H1 (cell line): ENCODE results near the gene TOB2. TPM values are rescaled to one million over a fixed set of nuclear protein-coding genes. Genes with fewer than 3 reads are reported as not detected.

Experiments used
- CTCF ChIA-PET: fragments of 300-600 bp; sonication (Branson Sonifier 250); formaldehyde crosslinking; loops from one replicate; lab custom pipeline; 2021; ENCODE audit not compliant: partially characterized antibody; lab: Charles Lee
- POLR2A ChIA-PET: fragments of 300-600 bp; sonication (Branson Sonifier 250); formaldehyde crosslinking; loops from one replicate; lab custom pipeline; 2021; ENCODE audit warnings: inconsistent platforms; ENCODE audit not compliant: partially characterized antibody; lab: Charles Lee
- DNase-seq, 2 experiments: peaks; one replicate each; pipeline versions ENCODE4 v3.0.0 to v3.0.0-alpha.2; 2010 to 2022; ENCODE audit warnings: low spot score in 2 of 2, low read depth in 1 of 2, mixed read lengths in 1 of 2
- FAIRE-seq: peaks from 2 replicates; lab custom pipeline; 2011; peaks lifted over from hg19 to GRCh38; lab: Jason Lieb, UNC
- H2AFZ ChIP-seq: 2 replicates; pipeline ENCODE4 v1.8.1; 2012; ENCODE audit warnings: low read length, inconsistent platforms
- H2AK5ac ChIP-seq: 2 replicates; pipeline ENCODE4 v1.6.1; 2013; ENCODE audit warnings: low read depth, low read length
- H2BK120ac ChIP-seq: replicated peaks from 2 replicates; pipeline ENCODE3; 2013; ENCODE audit warnings: low read depth, low read length, inconsistent platforms
- H2BK12ac ChIP-seq: 2 replicates; pipeline ENCODE4 v1.6.1; 2013; ENCODE audit warnings: low read depth, low read length
- H2BK15ac ChIP-seq: 2 replicates; pipeline ENCODE4 v1.6.1; 2013; ENCODE audit warnings: low read length
- H2BK20ac ChIP-seq: 2 replicates; pipeline ENCODE4 v1.6.1; 2013; ENCODE audit warnings: low read length
- H2BK5ac ChIP-seq: 2 replicates; pipeline ENCODE4 v1.6.1; 2013; ENCODE audit warnings: low read depth, low read length
- H3K14ac ChIP-seq: 2 replicates; pipeline ENCODE4 v1.6.1; 2013; ENCODE audit warnings: inconsistent platforms; ENCODE audit not compliant: insufficient read length
- H3K18ac ChIP-seq: 2 replicates; pipeline ENCODE4 v1.6.1; 2013; ENCODE audit warnings: low read length; ENCODE audit errors: extremely low read depth
- H3K23ac ChIP-seq: 2 replicates; pipeline ENCODE4 v1.6.1; 2013; ENCODE audit warnings: inconsistent platforms; ENCODE audit not compliant: insufficient read length
- H3K23me2 ChIP-seq: 2 replicates; pipeline ENCODE4 v1.6.1; 2013; ENCODE audit warnings: low read depth, low read length
- H3K27ac ChIP-seq: 2 replicates; pipeline ENCODE4 v1.6.1; 2011; ENCODE audit warnings: low read depth, low read length, inconsistent platforms
- H3K27me3 ChIP-seq, 4 experiments: replicated peaks in 1 of 4; 1 replicate in 1 of 4; 2 replicates in 3 of 4; pipeline versions ENCODE4 v1.6.1 to v1.8.1; 2011 to 2013; ENCODE audit warnings: low read length in 3 of 4, mild to moderate bottlenecking in 3 of 4, inconsistent platforms in 2 of 4, mixed read lengths in 2 of 4, moderate library complexity in 1 of 4; ENCODE audit not compliant: control insufficient read depth in 3 of 4, insufficient read depth in 3 of 4; ENCODE audit errors: extremely low read depth in 1 of 4
- H3K36me3 ChIP-seq, 4 experiments: 2 replicates each; pipeline versions ENCODE4 v1.6.1 to v1.8.1; 2011 to 2013; ENCODE audit warnings: mild to moderate bottlenecking in 4 of 4, low read length in 3 of 4, moderate library complexity in 2 of 4, control low read depth in 1 of 4, inconsistent platforms in 1 of 4; ENCODE audit not compliant: insufficient read depth in 4 of 4, control insufficient read depth in 2 of 4
- H3K4ac ChIP-seq: replicated peaks from 2 replicates; pipeline ENCODE3; 2013; ENCODE audit warnings: low read length, low read depth, mixed read lengths, inconsistent platforms; ENCODE audit not compliant: insufficient read length
- H3K4me1 ChIP-seq, 4 experiments: replicated peaks in 1 of 4; 1 replicate in 1 of 4; 2 replicates in 3 of 4; pipeline versions ENCODE4 v1.6.1 to v1.8.1; 2011 to 2013; ENCODE audit warnings: low read length in 3 of 4, inconsistent platforms in 2 of 4, mixed read lengths in 1 of 4; ENCODE audit not compliant: insufficient read depth in 4 of 4, control insufficient read depth in 3 of 4
- H3K4me2 ChIP-seq, 2 experiments: 2 replicates each; pipeline versions ENCODE4 v1.6.1 to v1.8.1; 2011 to 2013; ENCODE audit warnings: low read depth in 2 of 2, low read length in 2 of 2, control low read depth in 1 of 2, inconsistent platforms in 1 of 2, mild to moderate bottlenecking in 1 of 2; ENCODE audit not compliant: insufficient read depth in 1 of 2
- H3K4me3 ChIP-seq, 4 experiments: fragments of 200-600, 300-600 bp in 1 of 4; sonication (generic), shearing (Covaris generic), sonication (Bioruptor Twin) in 1 of 4; 2 replicates each; pipeline versions ENCODE4 v1.5.1 to v1.8.1; 2011 to 2016; ENCODE audit warnings: low read length in 4 of 4, low read depth in 3 of 4, control low read depth in 2 of 4, inconsistent platforms in 2 of 4, mild to moderate bottlenecking in 2 of 4, mixed read lengths in 1 of 4, moderate library complexity in 1 of 4; ENCODE audit not compliant: insufficient read depth in 2 of 4; ENCODE audit errors: extremely low read depth in 1 of 4
- H3K56ac ChIP-seq: replicated peaks from 2 replicates; pipeline ENCODE3; 2013; ENCODE audit warnings: low read depth, mild to moderate bottlenecking, mixed read lengths, low read length, inconsistent platforms; ENCODE audit not compliant: insufficient read length
- H3K79me1 ChIP-seq: 2 replicates; pipeline ENCODE4 v1.6.1; 2013; ENCODE audit warnings: low read depth, low read length, control low read depth
- H3K79me2 ChIP-seq, 2 experiments: 2 replicates each; pipeline versions ENCODE4 v1.6.1 to v1.8.1; 2012 to 2013; ENCODE audit warnings: low read length in 2 of 2, mild to moderate bottlenecking in 2 of 2, inconsistent platforms in 1 of 2; ENCODE audit not compliant: insufficient read depth in 2 of 2, control insufficient read depth in 1 of 2
- H3K9ac ChIP-seq, 4 experiments: replicated peaks in 1 of 4; 1 replicate in 1 of 4; 2 replicates in 3 of 4; pipeline versions ENCODE4 v1.6.1 to v1.8.1; 2011 to 2013; ENCODE audit warnings: low read depth in 3 of 4, low read length in 3 of 4, control low read depth in 2 of 4, mild to moderate bottlenecking in 2 of 4, moderate library complexity in 2 of 4, inconsistent platforms in 1 of 4; ENCODE audit errors: extremely low read depth in 1 of 4
- H3K9me3 ChIP-seq, 2 experiments: 2 replicates each; pipeline versions ENCODE4 v1.6.1 to v1.8.1; 2012 to 2013; ENCODE audit warnings: mild to moderate bottlenecking in 2 of 2, moderate library complexity in 2 of 2, control low read depth in 1 of 2, inconsistent platforms in 1 of 2, low read depth in 1 of 2, low read length in 1 of 2, mixed read lengths in 1 of 2; ENCODE audit not compliant: insufficient read depth in 2 of 2
- H4K20me1 ChIP-seq, 2 experiments: replicated peaks in 1 of 2; 2 replicates each; pipeline versions ENCODE3 to v1.8.1; 2011 to 2013; ENCODE audit warnings: inconsistent platforms in 2 of 2, low read length in 2 of 2, mild to moderate bottlenecking in 1 of 2; ENCODE audit not compliant: insufficient read depth in 2 of 2, control insufficient read depth in 1 of 2
- H4K5ac ChIP-seq: 2 replicates; pipeline ENCODE4 v1.6.1; 2013; ENCODE audit warnings: low read length, low read depth, mixed read lengths, inconsistent platforms; ENCODE audit not compliant: insufficient read length
- H4K8ac ChIP-seq: 2 replicates; pipeline ENCODE4 v1.8.0; 2013; ENCODE audit warnings: mild to moderate bottlenecking, moderate library complexity, low read length, inconsistent platforms; ENCODE audit not compliant: insufficient read depth; ENCODE audit errors: extremely low read depth
- H4K91ac ChIP-seq: replicated peaks from 2 replicates; pipeline ENCODE3; 2013; ENCODE audit warnings: low read length, mixed read lengths, inconsistent platforms; ENCODE audit not compliant: insufficient read length
- HDAC2 ChIP-seq, 2 experiments: fragments of 300-600 bp in 1 of 2; sonication (generic) in 1 of 2; IDR thresholded peaks; 2 replicates each; pipeline ENCODE4 v1.6.1; 2011 to 2012; ENCODE audit warnings: low read depth in 2 of 2, low read length in 2 of 2, mild to moderate bottlenecking in 2 of 2, moderate library complexity in 2 of 2, borderline replicate concordance in 1 of 2, inconsistent platforms in 1 of 2
- POLR2AphosphoS5 ChIP-seq: IDR thresholded peaks from 2 replicates; pipeline ENCODE4 v1.6.1; 2011; ENCODE audit warnings: low read depth, low read length
- WGBS, 2 experiments: shearing (Covaris generic) in 1 of 2; methylation state at CpG; one replicate each; pipeline versions ENCODE4 v1.1.6 to v1.1.7; 2013 to 2015; ENCODE audit warnings: low lambda C conversion rate in 2 of 2, mixed read lengths in 2 of 2, inconsistent platforms in 1 of 2, low coverage in 1 of 2, missing lambda C conversion rate in 1 of 2; ENCODE audit not compliant: insufficient replicate concordance in 2 of 2, insufficient coverage in 1 of 2, insufficient read length in 1 of 2; ENCODE audit errors: extremely low coverage in 1 of 2, missing lambda C conversion rate in 1 of 2; 5-methylcytosine and 5-hydroxymethylcytosine counted together
- polyA plus RNA-seq, 7 experiments: library from polyadenylated mRNA; depleted of rRNA in 3 of 7; stranded (reverse) in 5 of 7; unstranded in 2 of 7; fragments of >200 nt in 5 of 7; fragments of 200-250 nt in 2 of 7; gene quantifications; 1 replicate in 5 of 7; 2 replicates in 1 of 7; 4 replicates in 1 of 7; pipeline versions ENCODE4 v1.2.1 to v1.2.3, GENCODE V29; 2011 to 2013; ENCODE audit warnings: missing spikeins in 2 of 7, mixed read lengths in 2 of 7
- total RNA-seq: library from RNA; stranded (reverse); fragmentation: NEBNext Ultra II Directional; extraction: Animal tissue kit (Norgen Biotek cat#: 25700); gene quantifications from 2 replicates; pipeline ENCODE4 v1.2.1, GENCODE V29; 2021

The TOB2 gene
- total and polyA plus RNA-seq, 2 of the 8 experiments (the other 6 are each of a cell fraction or from before 2014, with no cell fraction given), result 27.0 to 54.1 TPM

GRCh38 chr22:41436322-41437113 lies 10.1 kb downstream of the TOB2 start:
- TF ChIP-seq POLR2AphosphoS5, result peak; percentile 44; the same call in 1 of the 2 replicates
- no peak for TF ChIP-seq HDAC2 (IDR thresholded peaks at IDR 0.05; ENCODE audit: borderline replicate concordance in 1 of 2, low read depth in 2 of 2, low read length in 2 of 2)
- H2AFZ ChIP-seq, result no peak overlapping the region
- FAIRE-seq (no peak), DNase-seq (no peak)
- H3K4ac ChIP-seq, result no peak overlapping the region
- H3K27ac ChIP-seq, result no peak overlapping the region
- H2BK20ac ChIP-seq, result no peak overlapping the region
- H3K23ac ChIP-seq, result no peak overlapping the region
- H3K36me3 ChIP-seq, result peaks cover 14 to 53% (median 29%) of the 10 kb centered on the region in 4 experiments
- H3K79me1 ChIP-seq, result peaks cover 12% of the 10 kb centered on the region
- H3K4me1 ChIP-seq, result no peaks in the 10 kb centered on the region
- no peak overlapping the region for H2BK15ac ChIP-seq
- H3K4me3 ChIP-seq, result no peak overlapping the region
- WGBS, 2 experiments, result 88% methylated on average over 22 of the region's 23 CpGs; no CpG with 5 or more reads in 1 of the 2 experiments
- H3K4me2 ChIP-seq, result no peak overlapping the region
- CTCF ChIA-PET, result interaction anchor here (0.8 to 2.7 kb wide), 10 partner anchors 9 to 99 kb away, joined by 3 to 9 read pairs (median 4); partner anchors contain the start of genes ACO2 and PHF5A
- H4K5ac ChIP-seq, result no peak overlapping the region
- no peak overlapping the region for H3K56ac ChIP-seq
- H3K23me2 ChIP-seq, result no peaks in the 10 kb centered on the region
- no peak overlapping the region for H3K14ac ChIP-seq
- no peak overlapping the region for H2BK120ac ChIP-seq
- no peaks in the 10 kb centered on the region for H3K27me3 ChIP-seq
- H3K9ac ChIP-seq, result no peak overlapping the region
- POLR2A ChIA-PET, result interaction anchor here (0.8 to 4.3 kb wide), 12 partner anchors 8 to 88 kb away, joined by 3 to 63 read pairs (median 4); partner anchors contain the start of genes ACO2, PHF5A and TOB2
- H3K9me3 ChIP-seq, result no peaks in the 10 kb centered on the region
- H2BK12ac ChIP-seq, result no peak overlapping the region
- H4K20me1 ChIP-seq, result peaks cover 22 to 35% of the 10 kb centered on the region in 2 experiments
- peaks cover 0 to 56% of the 10 kb centered on the region in 2 experiments for H3K79me2 ChIP-seq
- 0 out of 2 replicates have a peak overlapping the region, but pooled peaks have one; percentile 82 for H2AK5ac ChIP-seq
- H3K18ac ChIP-seq, result no peak overlapping the region
- H2BK5ac ChIP-seq, result no peak overlapping the region
- H4K8ac ChIP-seq, result no peak overlapping the region
- H4K91ac ChIP-seq, result no peak overlapping the region
